AML-193 (cell line): ENCODE results near the gene SLC39A7.

Experiments
- DNase-seq, 2 experiments: peaks; one replicate each; lab custom pipeline; 2025; lab: John Stamatoyannopoulos, UW

Gene SLC39A7

DNA sequence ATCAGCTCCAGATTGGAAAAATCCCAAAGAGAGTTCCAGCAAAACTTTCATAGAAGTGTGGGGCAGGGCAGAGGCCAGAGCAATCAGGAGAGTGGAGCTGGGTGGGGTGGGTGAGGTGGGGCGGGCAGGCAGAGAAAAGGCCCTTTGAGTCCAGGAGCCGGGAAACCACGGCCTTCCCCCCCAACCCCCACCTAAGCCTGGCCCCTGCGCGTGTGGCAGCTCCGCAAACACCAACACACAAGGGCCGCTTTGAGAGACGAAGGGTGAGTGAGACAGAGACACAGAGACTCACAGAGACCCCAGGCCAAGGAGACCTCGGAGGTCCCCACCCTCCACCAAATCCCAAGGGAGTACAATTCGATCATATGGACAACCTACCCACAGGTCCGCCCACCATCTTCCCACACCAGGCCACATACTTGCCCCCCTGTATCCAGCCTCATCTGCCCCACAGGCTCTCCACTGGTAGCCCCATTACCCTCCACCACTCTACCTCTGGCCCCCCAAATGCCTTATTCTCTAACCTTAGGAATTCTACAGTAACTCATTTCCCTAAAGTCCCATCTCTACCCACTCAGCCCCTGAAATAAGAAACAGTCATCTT, 10.1 kb upstream of the SLC39A7 start:
- DNase-seq, result no peak

- no peak for DNase-seq
Observed at GRCh38 chr6:33191383-33192104, 9.1 kb upstream of the SLC39A7 start.

GRCh38 chr6:33192105-33192646, 8.5 kb upstream of the SLC39A7 start, which contains the start of gene COL11A2:
Gene COL11A2, minus strand, starts transcription at chr6:33192467. Its CDS starts 227 bp downstream, at chr6:33192240.
- DNase-seq, result no peak

GRCh38 chr6:33192671-33193602, 7.7 kb upstream of the SLC39A7 start:
- DNase-seq, result no peak

GRCh38 chr6:33193619-33194018, 7.0 kb upstream of the SLC39A7 start:
- DNase-seq, result no peak

- no peak for DNase-seq
Observed at GRCh38 chr6:33194431-33194979, 6.2 kb upstream of the SLC39A7 start.

GRCh38 chr6:33195304-33196165, 5.1 kb upstream of the SLC39A7 start:
- DNase-seq, result no peak

DNA sequence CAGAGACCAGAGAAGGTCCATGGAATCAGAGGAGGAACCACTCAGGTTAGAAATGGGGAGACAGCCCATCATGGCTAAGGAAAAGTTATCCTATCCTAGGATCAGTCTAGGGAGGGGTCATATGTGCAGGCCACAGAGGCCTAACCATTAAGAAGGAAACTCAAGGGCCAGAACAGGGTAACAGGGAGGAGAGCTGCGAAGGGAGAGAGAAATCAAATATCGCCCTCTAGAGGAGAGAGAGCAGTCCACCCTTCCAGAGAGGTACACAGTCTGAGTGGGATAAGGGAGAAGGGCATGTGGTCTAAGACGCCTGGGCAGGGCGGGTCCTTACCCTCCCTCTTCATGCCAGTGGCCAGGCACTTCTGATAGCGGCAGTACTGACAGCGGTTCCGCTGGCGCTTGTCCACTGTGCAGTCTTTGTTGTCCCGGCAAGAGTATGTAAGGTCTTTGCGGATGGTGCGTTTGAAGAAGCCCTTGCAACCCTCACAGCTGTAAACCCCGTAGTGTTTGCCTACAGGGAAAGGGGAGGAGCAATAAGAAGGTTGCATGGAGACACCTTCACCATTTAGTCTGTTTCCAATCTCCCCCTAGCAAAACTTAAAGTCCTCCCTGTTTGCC, 3.1 kb upstream of the SLC39A7 start:
- DNase-seq, result peak; percentile 91 to 93

GRCh38 chr6:33198159-33198852, 2.4 kb upstream of the SLC39A7 start:
- no peak for DNase-seq

DNA sequence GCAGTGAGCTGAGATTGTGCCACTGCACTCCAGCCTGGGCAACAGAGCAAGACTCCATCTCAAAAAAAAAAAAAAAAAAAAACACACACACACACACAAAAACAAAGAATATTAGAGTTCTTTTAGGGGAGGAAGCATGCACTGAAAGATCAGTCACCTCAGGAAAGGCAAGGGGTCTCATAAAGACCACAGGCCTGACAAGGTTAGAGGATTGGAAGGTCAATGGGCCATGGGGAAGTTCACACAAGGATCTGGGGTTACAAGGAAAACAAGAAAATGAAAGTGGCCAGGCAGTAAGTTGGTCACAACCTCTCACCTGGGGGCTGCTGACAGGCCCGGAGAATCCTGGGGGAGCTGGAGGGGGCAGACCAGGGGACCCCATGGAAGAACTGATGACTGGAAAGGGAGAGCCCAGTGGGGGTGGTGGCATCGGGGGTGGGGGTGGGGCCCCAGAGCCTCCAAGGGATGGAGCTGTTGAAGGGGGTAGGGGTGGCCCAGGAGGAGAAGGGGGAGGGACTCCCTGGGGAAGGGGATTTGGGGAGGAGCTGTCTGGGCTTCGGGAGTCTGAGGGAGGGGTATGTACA, 1.7 kb upstream of the SLC39A7 start:
- no peak for DNase-seq

DNA sequence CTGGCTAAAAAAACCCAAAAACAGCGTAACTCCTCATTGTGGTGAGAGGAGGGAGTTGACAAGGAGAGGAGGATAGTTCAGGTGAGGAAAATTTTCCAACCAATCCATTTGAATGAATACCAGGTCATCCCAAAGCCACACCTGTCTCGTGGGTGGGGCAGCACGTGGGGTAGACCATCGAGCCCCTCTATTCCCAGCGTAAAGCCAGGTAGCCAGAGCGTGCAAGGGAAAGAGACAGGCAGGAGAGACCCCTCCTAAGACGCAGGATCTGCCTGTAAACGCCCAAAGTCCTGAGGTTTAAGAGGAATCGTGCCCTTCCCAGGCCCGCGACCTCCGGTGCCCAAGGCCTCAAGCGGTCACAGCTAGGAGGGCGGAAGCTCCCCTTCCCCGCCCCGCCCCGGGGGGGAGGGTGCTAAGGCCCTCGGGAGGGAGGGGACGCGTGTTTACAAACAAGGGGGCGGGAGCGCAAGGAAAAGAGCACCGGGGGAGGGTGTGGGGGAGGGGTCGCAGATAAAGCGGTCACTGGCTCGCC, 914 bp upstream of the SLC39A7 start:
- peak in 1 of 2 experiments; percentile 67 for DNase-seq

DNA sequence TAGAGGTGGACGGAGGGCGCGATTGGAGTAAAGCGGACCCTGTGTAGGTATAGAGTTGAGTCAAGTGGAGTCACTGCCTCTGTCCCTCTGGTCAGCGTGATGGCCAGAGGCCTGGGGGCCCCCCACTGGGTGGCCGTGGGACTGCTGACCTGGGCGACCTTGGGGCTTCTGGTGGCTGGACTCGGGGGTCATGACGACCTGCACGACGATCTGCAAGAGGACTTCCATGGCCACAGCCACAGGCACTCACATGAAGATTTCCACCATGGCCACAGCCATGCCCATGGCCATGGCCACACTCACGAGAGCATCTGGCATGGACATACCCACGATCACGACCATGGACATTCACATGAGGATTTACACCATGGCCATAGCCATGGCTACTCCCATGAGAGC, 479 bp downstream of the SLC39A7 start:
- peak in 1 of 2 experiments; percentile 48 for DNase-seq

DNA sequence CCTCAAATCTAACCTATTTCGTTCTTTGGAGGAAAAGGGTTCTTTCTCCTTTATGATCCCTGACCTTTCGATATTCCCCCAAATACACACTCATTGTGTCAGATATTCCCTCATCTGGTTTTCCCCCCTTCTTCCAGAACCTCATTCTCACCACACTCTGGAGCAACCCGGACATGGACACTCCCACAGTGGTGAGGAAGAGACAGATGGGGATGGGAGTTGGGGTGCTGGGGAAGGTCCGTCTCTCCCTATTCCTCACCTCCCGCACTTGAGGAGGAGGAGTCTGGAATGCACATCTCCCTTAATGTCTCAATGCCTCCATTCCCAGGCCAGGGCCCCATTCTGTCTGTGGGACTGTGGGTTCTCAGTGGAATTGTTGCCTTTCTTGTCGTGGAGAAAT, 1.3 kb downstream of the SLC39A7 start:
- DNase-seq, result no peak

GRCh38 chr6:33202799-33203198, 2.1 kb downstream of the SLC39A7 start:
- DNase-seq, result no peak

GRCh38 chr6:33203443-33204164, 2.9 kb downstream of the SLC39A7 start:
- DNase-seq, result no peak

DNA sequence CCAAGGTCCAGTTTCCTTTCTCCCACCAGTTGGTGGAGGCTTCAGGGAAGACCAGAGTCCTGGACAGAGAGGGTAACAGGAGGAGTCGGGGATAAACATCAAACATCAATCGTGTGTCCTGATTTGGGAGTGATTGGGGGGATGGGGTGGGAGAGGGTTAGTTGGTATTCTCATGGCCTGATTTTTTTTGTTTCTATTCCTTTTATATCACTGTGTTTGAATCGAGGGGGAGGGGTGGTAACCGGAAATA, 3.4 kb downstream of the SLC39A7 start:
- no peak for DNase-seq

- DNase-seq, result peak; percentile 88 to 91
Observed at GRCh38 chr6:33204415-33205190, 3.9 kb downstream of the SLC39A7 start, which contains the start of gene HSD17B8. Gene HSD17B8, plus strand, starts transcription at chr6:33204655. Its CDS starts 14 bp downstream, at chr6:33204669.
